Activated naive CD8-positive, alpha-beta T cell treated with anti-CD3 and anti-CD28 coated beads, Interleukin-2, amount 10 ng/mL, durations not matched to agents 7 days and 5 days (primary cell): ENCODE measurements around the gene RBMXL3. TPM values are rescaled to one million over a fixed set of nuclear protein-coding genes. Genes with fewer than 3 reads are reported as not detected.
"Not testable (repeated sequence)": the region's sequence is repeated elsewhere in the genome, so short reads cannot be mapped to it uniquely, and the experiment has no call there.

Source experiments
- ATAC-seq: fragments of 150-1000 bp; cut with Tn5 transposase; one replicate; pipeline ENCODE4 v1.10.0; 2021; ENCODE audit warnings: low read depth, moderate library complexity
- POLR2A ChIA-PET: fragments of 350-600 bp; sonication (Branson Sonifier 250); formaldehyde crosslinking; loops from one replicate; lab custom pipeline; 2021; ENCODE audit warnings: antibody characterized with exemption; lab: Charles Lee
- DNase-seq: peaks from one replicate; pipeline ENCODE4 v3.0.0; 2021
- H3K27ac Mint-ChIP-seq: one replicate; pipeline ENCODE4 v1.8.0; 2022; ENCODE audit warnings: mild to moderate bottlenecking, mixed read lengths
- H3K27me3 Mint-ChIP-seq: one replicate; pipeline ENCODE4 v1.8.0; 2022; ENCODE audit warnings: mild to moderate bottlenecking, moderate library complexity, mixed read lengths
- H3K36me3 Mint-ChIP-seq: one replicate; pipeline ENCODE4 v1.8.0; 2021; ENCODE audit warnings: mild to moderate bottlenecking, mixed read lengths
- H3K4me1 Mint-ChIP-seq: one replicate; pipeline ENCODE4 v1.8.0; 2021; ENCODE audit warnings: mixed read lengths
- H3K4me3 Mint-ChIP-seq: one replicate; pipeline ENCODE4 v1.8.0; 2022; ENCODE audit warnings: mild to moderate bottlenecking, moderate library complexity, mixed read lengths
- H3K9me3 Mint-ChIP-seq: one replicate; pipeline ENCODE4 v1.8.0; 2021; ENCODE audit warnings: mixed read lengths
- total RNA-seq, 2 experiments: library from RNA; stranded (reverse); gene quantifications; one replicate each; pipeline ENCODE4 v1.2.3, GENCODE V29; 2021

Gene RBMXL3
- total RNA-seq, 2 experiments from 2014 or later: not detected

DNA sequence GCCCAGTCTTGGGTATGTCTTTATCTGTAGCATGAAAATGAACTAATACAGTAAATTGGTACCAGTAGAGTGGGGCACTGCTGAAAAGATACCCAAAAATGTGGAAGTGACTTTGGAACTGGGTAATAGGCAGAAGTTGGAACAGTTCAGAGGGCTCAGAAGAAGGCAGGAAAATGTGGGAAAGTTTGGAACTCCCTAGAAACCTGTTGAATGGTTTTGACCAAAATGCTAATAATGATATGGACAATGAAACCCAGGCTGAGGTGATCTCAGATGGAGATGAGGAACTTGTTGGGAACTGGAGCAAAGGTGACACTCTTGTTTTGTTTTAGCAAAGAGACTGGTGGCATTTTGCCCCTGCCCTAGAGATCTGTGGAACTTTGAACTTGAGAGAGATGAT lies 20.3 kb downstream of the RBMXL3 start:
- POLR2A ChIA-PET, H3K4me3 Mint-ChIP-seq, H3K4me1 Mint-ChIP-seq, DNase-seq, H3K36me3 Mint-ChIP-seq, H3K9me3 Mint-ChIP-seq, H3K27ac Mint-ChIP-seq, ATAC-seq, H3K27me3 Mint-ChIP-seq: not testable (repeated sequence)

DNA sequence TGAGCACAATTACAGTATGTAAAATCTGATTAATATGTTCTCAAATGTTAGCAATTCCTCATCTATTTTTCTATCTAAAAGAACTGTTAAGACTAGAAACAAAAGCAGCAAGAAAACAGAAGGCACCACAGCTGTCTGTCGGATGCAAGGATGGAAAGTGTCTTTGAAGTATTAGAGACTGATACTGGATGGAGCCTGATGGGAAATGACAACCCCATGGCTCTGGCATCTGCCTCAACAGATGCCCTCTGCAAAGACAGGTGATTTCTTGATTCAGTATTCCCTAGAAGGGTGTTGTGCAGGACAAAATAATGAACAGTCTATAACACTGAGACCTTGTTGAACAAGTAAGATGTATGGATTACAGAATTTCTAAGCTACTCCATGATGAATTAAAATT lies 24.9 kb downstream of the RBMXL3 start:
- Mint-ChIP-seq H3K9me3 (no peaks in the 10 kb centered on the region), H3K36me3 (no peaks in the 10 kb centered on the region), H3K4me1 (no peaks in the 10 kb centered on the region), H3K27ac (no peak overlapping the region), H3K27me3 (no peaks in the 10 kb centered on the region), H3K4me3 (no peak overlapping the region)
- DNase-seq: no peak
- POLR2A ChIA-PET: no interaction called here
- no peak for ATAC-seq

DNA sequence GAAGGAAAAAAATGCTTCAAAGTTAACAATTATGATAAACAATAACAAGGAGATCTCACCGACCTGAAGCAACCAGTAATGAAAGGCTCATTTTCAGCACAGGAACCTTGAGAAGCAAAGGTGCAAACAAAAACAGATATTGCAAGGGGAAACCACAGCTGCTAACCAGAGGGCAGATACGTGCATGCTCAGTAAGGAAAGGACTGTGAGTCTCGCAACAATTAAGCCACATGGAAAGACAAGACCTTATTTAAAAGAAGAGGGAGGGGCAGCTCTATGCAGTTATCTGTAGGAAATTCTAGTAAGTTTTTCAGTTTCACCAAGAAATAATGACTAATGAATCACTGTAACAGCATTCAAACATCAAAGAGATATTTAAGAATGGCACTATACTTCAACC lies 25.4 kb downstream of the RBMXL3 start:
- Mint-ChIP-seq H3K27ac (no peak overlapping the region), H3K4me3 (no peak overlapping the region), H3K4me1 (no peaks in the 10 kb centered on the region), H3K27me3 (no peaks in the 10 kb centered on the region), H3K9me3 (no peaks in the 10 kb centered on the region), H3K36me3 (no peaks in the 10 kb centered on the region)
- ATAC-seq: no peak
- DNase-seq: no peak
- POLR2A ChIA-PET: no interaction called here

DNA sequence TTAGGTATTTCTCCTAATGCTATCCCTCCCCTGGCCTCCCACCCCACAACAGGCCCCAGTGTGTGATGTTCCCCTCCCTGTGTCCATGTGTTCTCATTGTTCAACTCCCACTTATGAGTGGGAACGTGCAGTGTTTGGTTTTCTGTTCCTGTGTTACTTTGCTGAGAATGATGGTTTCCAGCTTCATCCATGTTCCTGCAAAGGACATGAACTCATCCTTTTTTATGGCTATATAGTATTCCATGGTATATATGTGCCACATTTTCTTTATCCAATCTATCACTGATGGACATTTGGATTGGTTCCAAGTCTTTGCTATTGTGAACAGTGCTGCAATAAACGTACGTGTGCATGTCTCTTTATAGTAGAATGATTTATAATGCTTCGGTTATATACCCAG lies 28.1 kb downstream of the RBMXL3 start:
- H3K9me3 Mint-ChIP-seq, POLR2A ChIA-PET, H3K36me3 Mint-ChIP-seq, H3K27ac Mint-ChIP-seq, H3K4me1 Mint-ChIP-seq, ATAC-seq, H3K4me3 Mint-ChIP-seq, DNase-seq, H3K27me3 Mint-ChIP-seq: not testable (repeated sequence)

DNA sequence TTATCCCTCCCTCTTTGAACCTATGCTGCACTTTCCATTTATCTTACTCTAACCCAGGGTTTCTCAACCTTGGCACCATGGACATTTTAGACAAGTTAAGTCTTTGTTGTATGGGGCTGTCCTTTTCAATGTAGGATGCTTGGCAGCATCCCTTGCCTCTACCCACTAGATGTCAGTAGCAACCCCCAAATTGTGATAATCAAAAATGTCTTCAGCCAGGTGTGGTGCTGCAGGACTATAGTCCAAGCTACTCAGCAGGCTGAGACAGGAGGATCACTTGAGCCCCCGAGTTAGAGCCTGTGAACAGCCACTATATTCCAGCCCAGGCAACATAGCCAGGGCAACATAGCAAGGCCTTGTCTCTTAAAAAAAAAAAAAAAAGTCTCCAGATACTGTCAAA lies 37.7 kb downstream of the RBMXL3 start:
- Mint-ChIP-seq H3K4me3 (no peak overlapping the region), H3K4me1 (no peaks in the 10 kb centered on the region), H3K27me3 (no peaks in the 10 kb centered on the region), H3K36me3 (no peaks in the 10 kb centered on the region), H3K9me3 (no peaks in the 10 kb centered on the region), H3K27ac (no peak overlapping the region)
- DNase-seq (no peak), ATAC-seq (no peak)
- POLR2A ChIA-PET: no interaction called here

DNA sequence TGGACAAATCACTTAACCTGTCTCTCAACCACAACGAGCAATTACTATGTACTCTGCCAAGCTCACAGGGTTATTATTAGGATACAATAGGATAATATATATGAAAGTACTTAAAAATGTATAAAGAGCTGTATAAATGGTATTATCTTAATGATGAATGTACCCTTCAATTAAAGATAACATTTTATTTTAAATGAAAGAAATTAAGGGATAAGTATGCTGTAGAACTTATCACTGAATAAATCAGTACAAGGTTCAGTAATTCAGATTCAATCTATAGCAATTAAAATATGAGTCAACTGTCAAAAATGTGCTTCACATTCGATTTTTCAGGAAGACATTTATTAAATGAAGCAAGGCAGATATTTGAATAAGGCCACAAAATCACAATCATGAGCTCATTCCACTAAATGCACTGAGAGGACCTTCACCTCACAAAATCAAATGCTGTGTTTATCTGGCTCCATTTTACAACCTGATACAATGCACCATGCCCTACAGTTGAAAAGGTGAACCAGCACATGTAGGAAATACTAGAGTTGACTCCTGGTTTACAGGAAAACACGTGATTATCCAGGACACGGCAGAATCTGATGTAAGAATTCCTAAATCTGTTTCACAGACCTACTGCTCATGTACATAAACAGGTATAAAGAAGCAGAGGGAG lies 40.3 kb downstream of the RBMXL3 start:
- H3K27me3 Mint-ChIP-seq: peaks cover 13% of the 10 kb centered on the region
- no peak overlapping the region for H3K27ac Mint-ChIP-seq
- no peaks in the 10 kb centered on the region for H3K4me1 Mint-ChIP-seq
- ATAC-seq: no peak
- H3K9me3 Mint-ChIP-seq: no peaks in the 10 kb centered on the region
- H3K4me3 Mint-ChIP-seq: no peak overlapping the region
- H3K36me3 Mint-ChIP-seq: no peaks in the 10 kb centered on the region
- DNase-seq: no peak
- POLR2A ChIA-PET: no interaction called here

DNA sequence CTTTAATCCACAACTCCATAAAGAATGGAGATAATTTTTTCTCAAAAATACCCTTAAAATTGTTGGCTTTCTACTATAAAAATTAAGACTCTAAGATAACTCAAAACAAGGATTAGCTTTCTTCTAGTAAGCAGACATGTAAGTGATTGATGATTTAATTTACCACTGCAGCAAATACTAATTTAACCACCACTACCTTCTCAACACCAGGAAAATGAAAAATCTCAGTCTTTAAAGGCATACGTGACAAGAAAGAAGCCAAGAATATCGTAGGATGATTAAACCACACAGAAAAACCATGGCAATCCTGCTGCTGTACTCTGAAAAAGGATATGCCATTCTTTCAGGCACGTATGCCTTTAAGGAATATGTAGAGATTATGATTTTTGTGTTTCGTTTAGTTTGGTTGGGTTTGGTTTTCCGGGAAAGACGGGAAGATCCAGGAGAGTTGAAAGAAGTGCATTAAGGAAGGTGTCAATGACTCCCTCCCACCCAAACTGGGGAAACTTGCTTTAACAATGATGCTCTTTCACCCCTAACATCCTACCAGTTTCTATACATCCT lies 43.8 kb downstream of the RBMXL3 start:
- H3K4me3 Mint-ChIP-seq: no peak overlapping the region
- no peak overlapping the region for H3K27ac Mint-ChIP-seq
- DNase-seq (no peak), ATAC-seq (no peak)
- no peaks in the 10 kb centered on the region for H3K4me1 Mint-ChIP-seq
- POLR2A ChIA-PET: no interaction called here
- peaks cover 16% of the 10 kb centered on the region for H3K27me3 Mint-ChIP-seq
- no peaks in the 10 kb centered on the region for H3K36me3 Mint-ChIP-seq
- H3K9me3 Mint-ChIP-seq: no peaks in the 10 kb centered on the region

DNA sequence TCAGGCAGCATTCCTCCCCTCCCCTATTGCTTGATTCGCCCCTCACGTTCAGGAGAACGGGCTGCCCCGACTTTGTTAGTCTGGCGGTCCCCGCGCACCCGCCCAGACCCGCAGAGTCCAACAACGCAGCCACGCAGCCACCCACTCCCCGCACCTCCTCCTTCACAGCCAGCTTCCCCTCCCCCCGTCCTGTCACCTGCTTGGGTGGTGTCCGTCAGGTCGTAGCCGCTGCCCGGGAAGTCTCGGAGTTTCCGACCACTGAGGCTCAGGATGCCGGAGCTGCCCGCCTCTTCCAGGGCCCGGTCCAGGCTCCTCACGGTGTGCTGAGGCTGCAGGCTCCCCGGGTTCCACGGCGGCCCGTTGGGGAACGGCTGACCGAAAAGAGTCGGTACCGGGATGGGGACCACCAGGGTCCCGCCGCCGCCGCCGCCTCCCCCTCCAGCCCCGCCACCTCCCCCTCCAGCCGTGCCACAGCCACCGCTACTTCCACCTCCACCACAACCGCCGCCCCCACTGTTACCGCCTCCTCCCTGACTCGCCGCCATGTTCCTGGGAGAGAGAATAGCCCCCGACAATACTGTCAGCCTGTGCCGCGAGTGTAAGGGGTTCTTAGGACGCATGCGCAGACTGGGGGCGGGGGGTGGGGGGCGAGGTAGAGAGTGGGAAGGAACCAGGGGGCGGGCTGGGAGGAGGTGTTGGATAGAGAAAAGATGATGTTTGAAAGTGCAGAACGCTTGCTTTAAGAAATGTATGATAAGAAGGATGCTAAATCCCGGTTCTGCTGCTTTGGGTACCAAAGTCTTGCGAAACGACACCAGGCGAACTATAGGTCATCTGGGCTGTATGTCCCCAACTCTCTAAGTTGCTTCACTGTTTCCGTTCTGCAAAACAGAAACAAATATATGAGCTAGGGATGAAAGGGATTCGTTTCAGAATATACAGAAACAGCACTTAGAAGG lies 44.6 kb downstream of the RBMXL3 start, which contains the start of gene LRCH2:
Gene LRCH2 (minus strand): TSS at position 600 of the 959 bp plus-strand sequence. CDS start 55 bp downstream, at position 545.
- H3K4me1 Mint-ChIP-seq: no peaks in the 10 kb centered on the region
- ATAC-seq (no peak), DNase-seq (no peak)
- H3K9me3 Mint-ChIP-seq: no peaks in the 10 kb centered on the region
- no peak within 1 kb of the TSS for H3K4me3 Mint-ChIP-seq
- POLR2A ChIA-PET: no interaction called here
- no peaks in the 10 kb centered on the region for H3K36me3 Mint-ChIP-seq
- H3K27ac Mint-ChIP-seq: no peak within 1 kb of the TSS
- peaks cover 16% of the 10 kb centered on the region for H3K27me3 Mint-ChIP-seq

DNA sequence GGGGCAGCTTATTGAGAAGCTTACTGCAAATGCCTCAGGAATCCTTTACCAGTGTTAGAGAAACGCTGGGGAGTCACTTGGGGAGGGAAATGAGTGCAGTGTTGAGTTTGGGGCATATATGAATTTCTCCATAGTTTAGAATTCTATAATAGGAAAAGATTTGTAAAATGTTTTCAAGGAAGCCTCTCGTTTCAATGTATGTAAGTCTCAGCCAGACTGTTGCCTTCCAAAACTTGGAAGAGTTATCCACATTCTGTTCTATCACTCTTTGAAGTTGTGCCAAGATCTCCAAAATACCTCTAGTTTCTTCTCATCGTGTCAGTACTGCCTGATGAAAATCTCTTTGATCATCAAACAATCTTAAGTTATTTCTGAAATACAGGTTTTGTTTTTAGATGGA lies 45.3 kb downstream of the RBMXL3 start:
- POLR2A ChIA-PET: no interaction called here
- no peaks in the 10 kb centered on the region for H3K4me1 Mint-ChIP-seq
- no peak for ATAC-seq

DNA sequence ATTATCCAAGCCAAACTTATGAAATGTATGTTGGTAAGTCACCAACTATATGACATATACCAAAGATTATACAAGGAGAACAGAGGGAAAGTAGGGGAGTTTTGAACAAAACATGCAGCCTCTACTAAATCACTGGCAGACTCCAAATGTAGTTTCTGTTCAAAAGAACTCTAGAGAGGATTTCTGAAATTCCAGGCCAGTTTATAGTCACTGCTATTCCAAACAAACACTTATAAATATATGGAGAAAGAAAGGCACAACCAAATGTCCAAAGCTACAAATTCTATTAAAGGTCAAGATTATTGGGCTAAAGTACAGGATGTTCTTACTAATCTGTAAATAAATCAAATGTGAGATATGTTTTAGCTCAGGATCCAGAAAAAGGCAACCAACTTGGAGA lies 47.4 kb downstream of the RBMXL3 start:
- POLR2A ChIA-PET: no interaction called here
- ATAC-seq (no peak), DNase-seq (no peak)
- Mint-ChIP-seq H3K9me3 (no peaks in the 10 kb centered on the region), H3K27me3 (peaks cover 16% of the 10 kb centered on the region), H3K4me1 (no peaks in the 10 kb centered on the region), H3K36me3 (no peaks in the 10 kb centered on the region), H3K27ac (no peak overlapping the region), H3K4me3 (no peak overlapping the region)

More for the DNA sequence above, 45.3 kb downstream of the RBMXL3 start:
- DNase-seq: no peak
- no peaks in the 10 kb centered on the region for H3K9me3 Mint-ChIP-seq
- no peak overlapping the region for H3K27ac Mint-ChIP-seq
- no peaks in the 10 kb centered on the region for H3K36me3 Mint-ChIP-seq
- H3K27me3 Mint-ChIP-seq: peaks cover 16% of the 10 kb centered on the region
- no peak overlapping the region for H3K4me3 Mint-ChIP-seq

DNA sequence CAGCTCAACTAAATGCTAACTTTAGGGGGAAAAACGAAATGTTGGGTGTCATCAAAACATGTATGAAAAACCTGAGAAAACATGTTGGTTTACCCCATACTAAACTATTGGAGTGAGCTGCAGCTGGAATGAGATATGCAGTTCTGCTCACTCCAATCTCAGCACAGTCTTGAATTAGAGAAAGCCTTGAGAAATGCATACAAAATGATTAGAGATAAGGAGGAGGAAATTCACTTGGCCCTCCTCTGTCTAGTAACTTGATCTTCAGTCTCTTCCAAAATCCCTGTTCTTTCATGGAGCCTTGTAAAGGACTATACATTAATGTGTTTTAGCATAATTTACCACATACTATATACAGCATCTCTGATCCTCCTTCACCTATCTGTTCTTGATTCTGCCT lies 47.8 kb downstream of the RBMXL3 start:
- ATAC-seq: no peak
- peaks cover 16% of the 10 kb centered on the region for H3K27me3 Mint-ChIP-seq
- H3K4me3 Mint-ChIP-seq: no peak overlapping the region
- H3K36me3 Mint-ChIP-seq: no peaks in the 10 kb centered on the region
- no peaks in the 10 kb centered on the region for H3K9me3 Mint-ChIP-seq
- no peaks in the 10 kb centered on the region for H3K4me1 Mint-ChIP-seq
- POLR2A ChIA-PET: no interaction called here
- DNase-seq: no peak
- no peak overlapping the region for H3K27ac Mint-ChIP-seq
